DMS114 treated with DMSO at 0.1 percent for 48 hours (cell line): ENCODE results near the gene PCNP.
"Not testable (repeated sequence)": the region's sequence is repeated elsewhere in the genome, so short reads cannot be mapped to it uniquely, and the experiment has no call there.

Experiments used
- DNase-seq: peaks from one replicate; lab custom pipeline; 2025; ENCODE audit not compliant: unreplicated experiment; lab: John Stamatoyannopoulos, UW

The PCNP gene

GRCh38 chr3:101631098-101631796, 57.3 kb downstream of the PCNP start:
- DNase-seq = no peak

- not testable (repeated sequence) for DNase-seq
These were observed 58.0 kb downstream of the PCNP start for GRCh38 chr3:101631959-101632358.

- no peak for DNase-seq
These were observed 58.6 kb downstream of the PCNP start for GRCh38 chr3:101632586-101632985.

GRCh38 chr3:101633186-101633585, 59.2 kb downstream of the PCNP start:
- DNase-seq = no peak

- no peak for DNase-seq
These were observed 60.7 kb downstream of the PCNP start for GRCh38 chr3:101634591-101635196.

- no peak for DNase-seq
These were observed 61.4 kb downstream of the PCNP start for GRCh38 chr3:101635345-101635744.

- DNase-seq = no peak
These were observed 62.2 kb downstream of the PCNP start for GRCh38 chr3:101635954-101636798.

GRCh38 chr3:101637451-101637850, 63.5 kb downstream of the PCNP start:
- no peak for DNase-seq

GRCh38 chr3:101638261-101638745, 64.3 kb downstream of the PCNP start:
- DNase-seq = no peak

- DNase-seq = no peak
These were observed 65.4 kb downstream of the PCNP start for GRCh38 chr3:101639280-101639963.

GRCh38 chr3:101640256-101640655, 66.3 kb downstream of the PCNP start:
- DNase-seq = no peak

GRCh38 chr3:101641397-101642115, 67.6 kb downstream of the PCNP start:
- DNase-seq = not testable (repeated sequence)

GRCh38 chr3:101642441-101642840, 68.5 kb downstream of the PCNP start:
- no peak for DNase-seq

- no peak for DNase-seq
These were observed 69.2 kb downstream of the PCNP start for GRCh38 chr3:101643009-101643844.
